Measurements from ENCODE around the gene TTPAL. TPM values are rescaled to one million over a fixed set of nuclear protein-coding genes. Genes with fewer than 3 reads are reported as not detected.

TTPAL gene
- total RNA-seq, 1 experiment from 2014 or later, result 21.1 TPM

DNA sequence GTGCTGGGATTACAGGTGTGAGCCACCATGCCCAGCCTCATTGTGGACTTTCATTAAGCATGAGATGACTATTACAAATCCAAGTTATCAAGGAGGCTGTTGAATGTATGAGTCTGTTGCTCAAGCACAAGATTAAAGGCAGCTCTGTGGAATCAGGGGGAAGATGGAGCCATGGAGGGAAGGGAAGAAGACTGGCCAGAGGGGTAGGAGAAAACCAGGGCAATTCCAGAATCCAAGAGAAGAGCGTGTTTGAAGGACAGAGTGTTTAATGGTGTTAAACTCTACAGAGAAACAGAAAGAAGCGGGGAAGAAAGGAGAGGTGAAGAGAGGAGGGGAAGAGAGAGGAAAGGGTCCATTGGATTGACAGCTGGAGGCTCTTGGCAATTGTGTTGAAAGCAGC is 49.8 kb upstream of the TTPAL start:
- Histone ChIP-seq H2AK5ac (ENCODE audit: insufficient read length, low read length) (no peak overlapping the region), H2BK5ac (ENCODE audit: insufficient read length, low read length) (no peak overlapping the region), H3K23me2 (ENCODE audit: insufficient read length, low read depth, low read length, poor library complexity, severe bottlenecking) (no peaks in the 10 kb centered on the region), H3K9ac (ENCODE audit: extremely low read depth, insufficient read length, low read length) (no peak overlapping the region), H2BK12ac (ENCODE audit: insufficient read length, low read depth, low read length) (no peak overlapping the region), H3K14ac (ENCODE audit: insufficient read depth, low read length) (no peak overlapping the region), H3K4me1 (ENCODE audit: insufficient read depth, low read length) (no peaks in the 10 kb centered on the region), H4K20me1 (ENCODE audit: control insufficient read depth, insufficient read depth, insufficient read length) (no peaks in the 10 kb centered on the region), H3K27me3 (ENCODE audit: insufficient read depth, low read length) (no peaks in the 10 kb centered on the region; the same call in 1 of the 2 replicates), H3K27ac (ENCODE audit: insufficient read length, low read depth, low read length) (no peak overlapping the region), H4K91ac (ENCODE audit: insufficient read length, low read depth, low read length) (no peak overlapping the region), H4K5ac (ENCODE audit: insufficient read length, low read depth, low read length) (no peak overlapping the region), H3K4ac (ENCODE audit: low read depth, low read length) (no peak overlapping the region), H3K4me2 (ENCODE audit: insufficient read depth, insufficient read length, low read length) (no peak overlapping the region), H2BK20ac (ENCODE audit: low read depth, low read length, poor library complexity, severe bottlenecking) (no peak overlapping the region), H3K18ac (ENCODE audit: insufficient read length, low read depth, low read length) (no peak overlapping the region), H3K79me2 (ENCODE audit: insufficient read depth, low read length) (no peaks in the 10 kb centered on the region), H3K79me1 (ENCODE audit: insufficient read depth, low read depth, low read length, poor library complexity, severe bottlenecking) (no peaks in the 10 kb centered on the region), H3K23ac (ENCODE audit: insufficient read length, low read depth, low read length) (no peak overlapping the region), H3T11ph (ENCODE audit: low read length) (no peak overlapping the region), H2AFZ (ENCODE audit: low read length) (no peak overlapping the region), H2BK120ac (ENCODE audit: low read depth, low read length, poor library complexity, severe bottlenecking) (no peak overlapping the region), H2BK15ac (ENCODE audit: low read depth, low read length) (no peak overlapping the region), H3K56ac (ENCODE audit: insufficient read length, low read depth, low read length) (no peak overlapping the region), H4K8ac (replicated peaks; ENCODE audit: insufficient read length, low read depth, low read length) (no peak overlapping the region), H3K9me3 (ENCODE audit: control insufficient read depth, low read depth, low read length) (no peaks in the 10 kb centered on the region)
- H3K27me3 Mint-ChIP-seq (ENCODE audit: low read depth), result peaks cover 7% of the 10 kb centered on the region
- no CpG with 5 or more reads among the region's 2 CpGs for WGBS (ENCODE audit: extremely low coverage, insufficient read length, low lambda C conversion rate)
- no peak overlapping the region for H3K27ac Mint-ChIP-seq
- H3K4me1 Mint-ChIP-seq, result no peaks in the 10 kb centered on the region
- DNase-seq, result no peak
- TF ChIP-seq, protein P1, sequence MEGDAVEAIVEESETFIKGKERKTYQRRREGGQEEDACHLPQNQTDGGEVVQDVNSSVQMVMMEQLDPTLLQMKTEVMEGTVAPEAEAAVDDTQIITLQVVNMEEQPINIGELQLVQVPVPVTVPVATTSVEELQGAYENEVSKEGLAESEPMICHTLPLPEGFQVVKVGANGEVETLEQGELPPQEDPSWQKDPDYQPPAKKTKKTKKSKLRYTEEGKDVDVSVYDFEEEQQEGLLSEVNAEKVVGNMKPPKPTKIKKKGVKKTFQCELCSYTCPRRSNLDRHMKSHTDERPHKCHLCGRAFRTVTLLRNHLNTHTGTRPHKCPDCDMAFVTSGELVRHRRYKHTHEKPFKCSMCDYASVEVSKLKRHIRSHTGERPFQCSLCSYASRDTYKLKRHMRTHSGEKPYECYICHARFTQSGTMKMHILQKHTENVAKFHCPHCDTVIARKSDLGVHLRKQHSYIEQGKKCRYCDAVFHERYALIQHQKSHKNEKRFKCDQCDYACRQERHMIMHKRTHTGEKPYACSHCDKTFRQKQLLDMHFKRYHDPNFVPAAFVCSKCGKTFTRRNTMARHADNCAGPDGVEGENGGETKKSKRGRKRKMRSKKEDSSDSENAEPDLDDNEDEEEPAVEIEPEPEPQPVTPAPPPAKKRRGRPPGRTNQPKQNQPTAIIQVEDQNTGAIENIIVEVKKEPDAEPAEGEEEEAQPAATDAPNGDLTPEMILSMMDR (conservative IDR thresholded peaks at IDR 0.05), result no peak
- no peak overlapping the region for H3K4me3 Mint-ChIP-seq
- no peaks in the 10 kb centered on the region for H3K36me3 Mint-ChIP-seq (ENCODE audit: insufficient read depth in 1 of 3, low read depth in 3 of 3)
- H3K9me3 Mint-ChIP-seq, result no peaks in the 10 kb centered on the region

All from H9 (cell line).